Measurements from ENCODE around the gene RNF144B.
"Not testable (repeated sequence)": the region's sequence is repeated elsewhere in the genome, so short reads cannot be mapped to it uniquely, and the experiment has no call there.

Gene RNF144B

GRCh38 chr6:18387061-18387721 lies at the start of gene RNF144B:
Gene RNF144B, plus strand, starts transcription at chr6:18387350. Its CDS starts 12,185 bp downstream, at chr6:18399535.
- H3K36me3 ChIP-seq (replicated peaks) = no peaks in the 10 kb centered on the region
- no peaks in the 10 kb centered on the region for H3K9me3 ChIP-seq
- in situ Hi-C loops (cut with MboI; ENCODE audit: low sequenced_read_pairs) = no loop called here
- H3K4me1 ChIP-seq = peaks cover 7% of the 10 kb centered on the region
- H3K4me3 ChIP-seq = peak within 1 kb of the TSS; percentile 32
- peak; percentile 55 to 80 for DNase-seq (ENCODE audit: low spot score in 2 of 2)
- H3K27me3 ChIP-seq (ENCODE audit: low read depth) = peaks cover 17% of the 10 kb centered on the region; the same call in 1 of the 2 replicates

- no peak overlapping the region for H3K4me3 ChIP-seq
- H3K27me3 ChIP-seq (ENCODE audit: low read depth) = no peaks in the 10 kb centered on the region
- no peaks in the 10 kb centered on the region for H3K9me3 ChIP-seq
- no peak for DNase-seq (ENCODE audit: low spot score in 2 of 2)
- in situ Hi-C loops (cut with MboI; ENCODE audit: low sequenced_read_pairs) = no loop called here
- H3K4me1 ChIP-seq = peaks cover 12% of the 10 kb centered on the region
- no peaks in the 10 kb centered on the region for H3K36me3 ChIP-seq (replicated peaks)
These were observed 47.6 kb upstream of the RNF144B start for GRCh38 chr6:18339599-18339998.

- in situ Hi-C loops (cut with MboI; ENCODE audit: low sequenced_read_pairs) = no loop called here
- H3K36me3 ChIP-seq (replicated peaks) = no peaks in the 10 kb centered on the region
- H3K4me1 ChIP-seq = peaks cover 4% of the 10 kb centered on the region
- H3K27me3 ChIP-seq (ENCODE audit: low read depth) = no peaks in the 10 kb centered on the region
- H3K9me3 ChIP-seq = no peaks in the 10 kb centered on the region
- no peak for DNase-seq (ENCODE audit: low spot score in 2 of 2)
- no peak overlapping the region for H3K4me3 ChIP-seq
These were observed 46.2 kb upstream of the RNF144B start for GRCh38 chr6:18340781-18341551.

DNA sequence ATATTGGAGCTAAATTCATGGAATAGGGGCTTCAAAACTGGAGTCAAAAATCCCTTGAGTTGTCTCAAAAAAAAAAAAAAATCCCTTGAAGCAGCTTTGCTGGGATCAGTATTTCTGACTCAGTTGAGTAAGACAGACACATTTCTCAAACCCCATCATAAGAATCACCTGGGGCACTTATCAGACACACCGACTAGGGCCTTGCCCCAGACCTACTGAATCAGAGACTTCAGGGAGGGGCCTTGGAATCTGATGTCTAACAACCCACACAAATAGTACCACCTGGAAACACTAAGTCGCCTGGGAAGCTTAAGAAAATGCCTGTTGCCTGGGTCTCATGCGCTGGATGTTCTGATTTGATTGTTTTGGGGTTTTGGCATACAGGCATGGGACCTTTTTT lies 44.9 kb upstream of the RNF144B start:
- in situ Hi-C loops (cut with MboI; ENCODE audit: low sequenced_read_pairs) = no loop called here
- Histone ChIP-seq H3K27me3 (ENCODE audit: low read depth) (no peaks in the 10 kb centered on the region), H3K4me3 (no peak overlapping the region), H3K4me1 (no peaks in the 10 kb centered on the region), H3K36me3 (replicated peaks) (no peaks in the 10 kb centered on the region), H3K9me3 (no peaks in the 10 kb centered on the region)
- no peak for DNase-seq (ENCODE audit: low spot score in 2 of 2)

DNA sequence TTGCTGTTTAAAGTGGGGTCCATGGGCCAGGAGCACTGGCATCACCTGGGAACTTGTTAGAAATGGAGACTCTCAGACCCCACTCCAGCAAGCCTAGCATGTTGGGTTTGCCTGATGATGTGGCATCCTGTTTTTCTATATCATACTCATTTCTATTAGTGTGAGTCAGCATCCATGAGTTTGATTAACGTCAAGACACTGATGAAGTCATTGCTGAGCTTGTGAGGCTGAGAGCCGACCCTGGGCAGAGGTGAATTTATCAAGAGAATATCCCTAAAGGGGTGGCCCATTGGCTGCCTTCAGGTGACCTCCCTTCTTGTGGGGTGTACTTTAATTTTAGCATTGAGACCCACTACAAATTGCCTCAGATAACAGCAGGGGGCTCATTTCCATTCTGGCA lies 43.4 kb upstream of the RNF144B start:
- Histone ChIP-seq H3K27me3 (ENCODE audit: low read depth) (no peaks in the 10 kb centered on the region), H3K4me1 (no peaks in the 10 kb centered on the region), H3K4me3 (no peak overlapping the region), H3K9me3 (no peaks in the 10 kb centered on the region), H3K36me3 (replicated peaks) (no peaks in the 10 kb centered on the region)
- in situ Hi-C loops (cut with MboI; ENCODE audit: low sequenced_read_pairs) = no loop called here
- DNase-seq (ENCODE audit: low spot score in 2 of 2) = no peak

- Histone ChIP-seq H3K27me3 (ENCODE audit: low read depth) (peaks cover 9% of the 10 kb centered on the region; the same call in 1 of the 2 replicates), H3K36me3 (replicated peaks) (no peaks in the 10 kb centered on the region), H3K9me3 (no peaks in the 10 kb centered on the region), H3K4me1 (no peaks in the 10 kb centered on the region), H3K4me3 (no peak overlapping the region)
- in situ Hi-C loops (cut with MboI; ENCODE audit: low sequenced_read_pairs) = no loop called here
- DNase-seq (ENCODE audit: low spot score in 2 of 2) = no peak
These were observed 40.1 kb upstream of the RNF144B start for GRCh38 chr6:18347021-18347577.

DNA sequence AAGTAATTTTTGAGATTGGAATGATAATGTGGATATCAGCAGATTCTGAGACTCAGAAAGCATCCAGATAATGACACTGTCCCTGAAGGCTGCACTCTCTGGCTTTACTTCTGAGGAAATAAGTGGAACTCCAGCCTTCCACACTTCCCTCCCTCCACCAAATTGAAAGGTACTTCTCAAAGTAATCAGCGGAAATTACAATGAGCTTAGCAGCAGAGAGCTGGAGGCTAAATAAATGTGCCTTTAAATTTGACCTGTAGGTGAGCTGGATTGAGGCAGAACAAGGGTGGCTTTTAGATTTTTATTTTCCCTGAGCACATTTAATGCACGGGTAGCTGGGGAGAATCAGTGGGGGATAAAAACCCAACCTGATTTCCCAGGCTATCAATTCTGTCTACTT lies 39.3 kb upstream of the RNF144B start:
- Histone ChIP-seq H3K4me1 (no peaks in the 10 kb centered on the region), H3K9me3 (no peaks in the 10 kb centered on the region), H3K27me3 (ENCODE audit: low read depth) (peaks cover 9% of the 10 kb centered on the region; the same call in 1 of the 2 replicates), H3K36me3 (replicated peaks) (no peaks in the 10 kb centered on the region), H3K4me3 (no peak overlapping the region)
- DNase-seq (ENCODE audit: low spot score in 2 of 2) = no peak
- in situ Hi-C loops (cut with MboI; ENCODE audit: low sequenced_read_pairs) = no loop called here

- in situ Hi-C loops (cut with MboI; ENCODE audit: low sequenced_read_pairs) = no loop called here
- no peak overlapping the region for H3K4me3 ChIP-seq
- H3K36me3 ChIP-seq (replicated peaks) = no peaks in the 10 kb centered on the region
- H3K9me3 ChIP-seq = no peaks in the 10 kb centered on the region
- H3K4me1 ChIP-seq = no peaks in the 10 kb centered on the region
- no peak for DNase-seq (ENCODE audit: low spot score in 2 of 2)
- H3K27me3 ChIP-seq (ENCODE audit: low read depth) = peaks cover 9% of the 10 kb centered on the region; the same call in 1 of the 2 replicates
These were observed 37.8 kb upstream of the RNF144B start for GRCh38 chr6:18349386-18349785.

DNA sequence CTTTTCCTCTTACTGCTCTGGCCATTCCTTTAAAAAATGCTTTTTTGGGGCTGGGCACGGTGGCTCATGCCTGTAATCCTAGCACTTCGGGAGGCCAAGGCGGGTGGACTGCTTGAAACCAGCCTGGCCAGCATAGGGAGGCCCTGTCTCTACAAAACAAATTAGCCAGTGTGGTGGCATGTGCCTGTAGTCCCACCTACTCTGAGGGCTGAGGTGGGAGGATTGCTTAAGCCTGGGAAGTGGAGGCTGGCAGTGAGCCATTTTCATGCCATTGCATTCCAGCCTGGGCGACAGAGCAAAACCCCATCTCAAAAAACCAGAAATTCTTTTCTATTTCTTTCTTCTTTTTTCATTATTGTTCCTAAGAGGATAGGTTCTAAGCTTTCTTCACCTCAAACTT lies 36.9 kb upstream of the RNF144B start:
- Histone ChIP-seq H3K9me3 (no peaks in the 10 kb centered on the region), H3K4me1 (no peaks in the 10 kb centered on the region), H3K36me3 (replicated peaks) (no peaks in the 10 kb centered on the region), H3K4me3 (no peak overlapping the region), H3K27me3 (ENCODE audit: low read depth) (peaks cover 9% of the 10 kb centered on the region; the same call in 1 of the 2 replicates)
- no peak for DNase-seq (ENCODE audit: low spot score in 2 of 2)
- in situ Hi-C loops (cut with MboI; ENCODE audit: low sequenced_read_pairs) = no loop called here

DNA sequence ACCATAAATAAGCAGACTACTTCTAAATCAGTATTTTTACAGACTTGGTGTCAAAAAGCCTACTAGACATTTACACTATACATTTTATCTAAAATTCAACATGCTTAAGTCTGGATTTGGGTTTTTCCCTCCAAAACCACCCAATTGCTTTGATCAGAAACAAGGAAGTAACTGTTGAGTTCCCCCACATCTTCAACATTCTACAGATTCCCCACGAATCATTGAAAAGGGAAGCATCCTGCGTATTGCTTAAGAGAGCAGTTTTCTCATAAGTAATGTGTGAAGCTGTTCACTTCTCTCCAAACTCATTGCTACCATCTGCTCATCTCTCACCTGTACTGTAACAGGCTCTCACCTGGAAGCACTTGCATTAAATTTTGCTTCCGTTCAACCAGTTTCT lies 36.4 kb upstream of the RNF144B start:
- Histone ChIP-seq H3K27me3 (ENCODE audit: low read depth) (peaks cover 9% of the 10 kb centered on the region; the same call in 1 of the 2 replicates), H3K9me3 (no peaks in the 10 kb centered on the region), H3K4me1 (no peaks in the 10 kb centered on the region), H3K4me3 (no peak overlapping the region), H3K36me3 (replicated peaks) (no peaks in the 10 kb centered on the region)
- DNase-seq (ENCODE audit: low spot score in 2 of 2) = no peak
- in situ Hi-C loops (cut with MboI; ENCODE audit: low sequenced_read_pairs) = no loop called here

- Histone ChIP-seq H3K4me3 (no peak overlapping the region), H3K9me3 (no peaks in the 10 kb centered on the region), H3K4me1 (no peaks in the 10 kb centered on the region), H3K27me3 (ENCODE audit: low read depth) (peaks cover 9% of the 10 kb centered on the region; the same call in 1 of the 2 replicates), H3K36me3 (replicated peaks) (no peaks in the 10 kb centered on the region)
- in situ Hi-C loops (cut with MboI; ENCODE audit: low sequenced_read_pairs) = no loop called here
- no peak for DNase-seq (ENCODE audit: low spot score in 2 of 2)
These were observed 35.1 kb upstream of the RNF144B start for GRCh38 chr6:18352001-18352400.

- no peak overlapping the region for H3K4me3 ChIP-seq
- in situ Hi-C loops (cut with MboI; ENCODE audit: low sequenced_read_pairs) = no loop called here
- H3K9me3 ChIP-seq = no peaks in the 10 kb centered on the region
- H3K4me1 ChIP-seq = no peaks in the 10 kb centered on the region
- peaks cover 9% of the 10 kb centered on the region; the same call in 1 of the 2 replicates for H3K27me3 ChIP-seq (ENCODE audit: low read depth)
- H3K36me3 ChIP-seq (replicated peaks) = no peaks in the 10 kb centered on the region
- DNase-seq (ENCODE audit: low spot score in 2 of 2) = no peak
These were observed 34.3 kb upstream of the RNF144B start for GRCh38 chr6:18352842-18353241.

DNA sequence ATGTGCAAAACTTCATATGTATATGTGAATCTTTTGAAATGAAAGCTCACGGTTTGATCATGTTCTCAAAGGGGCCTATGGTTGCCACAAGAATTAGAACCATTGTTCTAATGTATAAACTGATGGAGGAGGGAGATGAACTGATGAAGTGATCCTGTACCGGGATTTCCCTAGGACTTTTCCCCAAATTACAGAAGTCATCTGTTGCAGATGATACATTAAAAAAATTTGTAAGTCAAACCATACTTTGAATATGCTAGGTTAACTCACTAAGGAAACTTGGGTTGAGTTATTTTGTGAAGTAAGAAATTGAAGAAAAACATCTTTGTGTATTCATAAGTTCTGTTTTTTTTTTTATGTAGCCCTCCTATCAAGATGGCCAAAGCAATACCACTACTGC lies 33.9 kb upstream of the RNF144B start:
- Histone ChIP-seq H3K4me3 (no peak overlapping the region), H3K9me3 (no peaks in the 10 kb centered on the region), H3K27me3 (ENCODE audit: low read depth) (peaks cover 9% of the 10 kb centered on the region; the same call in 1 of the 2 replicates), H3K36me3 (replicated peaks) (no peaks in the 10 kb centered on the region), H3K4me1 (no peaks in the 10 kb centered on the region)
- in situ Hi-C loops (cut with MboI; ENCODE audit: low sequenced_read_pairs) = no loop called here
- DNase-seq (ENCODE audit: low spot score in 2 of 2) = no peak

DNA sequence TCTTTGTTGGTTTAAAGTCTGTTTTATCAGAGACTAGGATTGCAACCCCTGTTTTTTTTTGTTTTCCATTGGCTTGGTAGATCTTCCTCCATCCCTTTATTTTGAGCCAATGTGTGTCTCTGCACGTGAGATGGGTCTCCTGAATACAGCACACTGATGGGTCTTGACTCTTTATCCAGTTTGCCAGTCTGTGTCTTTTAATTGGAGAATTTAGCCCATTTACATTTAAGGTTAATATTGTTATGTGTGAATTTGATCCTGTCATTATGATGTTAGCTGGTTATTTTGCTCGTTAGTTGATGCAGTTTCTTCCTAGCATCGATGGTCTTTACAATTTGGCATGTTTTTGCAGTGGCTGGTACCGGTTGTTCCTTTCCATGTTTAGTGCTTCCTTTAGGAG lies 29.6 kb upstream of the RNF144B start:
- DNase-seq (ENCODE audit: low spot score in 2 of 2); H3K36me3 ChIP-seq (replicated peaks); in situ Hi-C loops (cut with MboI; ENCODE audit: low sequenced_read_pairs); H3K9me3 ChIP-seq; H3K4me3 ChIP-seq; H3K4me1 ChIP-seq; H3K27me3 ChIP-seq (ENCODE audit: low read depth): not testable (repeated sequence)

Data from HAP-1 (cell line).